Keratinocyte (primary cell): Measurements from ENCODE around the gene METTL2A. TPM values are rescaled to one million over a fixed set of nuclear protein-coding genes. Genes with fewer than 3 reads are reported as not detected.
A peak's percentile ranks its signal among the peaks of the same experiment; 100 is the strongest.
"Not testable (repeated sequence)": the region's sequence is repeated elsewhere in the genome, so short reads cannot be mapped to it uniquely, and the experiment has no call there.

Experiments used
- DNase-seq: peaks from one replicate; pipeline ENCODE4 v3.0.0-alpha.2; 2011; ENCODE audit warnings: low read depth, missing footprints, low spot score
- FAIRE-seq: peaks from 2 replicates; lab custom pipeline; 2011; peaks lifted over from hg19 to GRCh38; lab: Jason Lieb, UNC
- H2AFZ ChIP-seq: 2 replicates; pipeline ENCODE4 v1.6.0; 2012; ENCODE audit warnings: low read length, control low read depth, inconsistent platforms; ENCODE audit not compliant: control insufficient read depth
- H3K27ac ChIP-seq: 2 replicates; pipeline ENCODE4 v1.5.1; 2011; ENCODE audit warnings: low read length; ENCODE audit not compliant: control insufficient read depth, insufficient read depth
- H3K27me3 ChIP-seq: 3 replicates; pipeline ENCODE4 v1.6.0; 2011; ENCODE audit warnings: low read length; ENCODE audit not compliant: control insufficient read depth, insufficient read depth; ENCODE audit errors: extremely low read depth
- H3K36me3 ChIP-seq, 2 experiments: 2 replicates in 1 of 2; 3 replicates in 1 of 2; pipeline ENCODE4 v1.5.1; 2011; ENCODE audit warnings: low read length in 2 of 2, mild to moderate bottlenecking in 1 of 2; ENCODE audit not compliant: control insufficient read depth in 2 of 2, insufficient read depth in 2 of 2; ENCODE audit errors: extremely low read depth in 1 of 2
- H3K4me1 ChIP-seq: 3 replicates; pipeline ENCODE4 v1.5.1; 2011; ENCODE audit warnings: low read length; ENCODE audit not compliant: control insufficient read depth, insufficient read depth; ENCODE audit errors: extremely low read depth
- H3K4me2 ChIP-seq: 3 replicates; pipeline ENCODE4 v1.6.0; 2011; ENCODE audit warnings: low read depth, low read length; ENCODE audit not compliant: control insufficient read depth, insufficient read depth; ENCODE audit errors: extremely low read depth
- H3K4me3 ChIP-seq, 3 experiments: fragments of 200-600 bp in 1 of 3; sonication (generic) in 1 of 3; 2 replicates in 2 of 3; 3 replicates in 1 of 3; pipeline ENCODE4 v1.5.1; 2011 to 2016; ENCODE audit warnings: low read length in 3 of 3, mild to moderate bottlenecking in 3 of 3, control low read depth in 2 of 3, inconsistent platforms in 1 of 3, low read depth in 1 of 3, mixed read lengths in 1 of 3, mixed run types in 1 of 3, moderate library complexity in 1 of 3; ENCODE audit not compliant: control insufficient read depth in 2 of 3, insufficient read depth in 2 of 3; ENCODE audit errors: extremely low read depth in 1 of 3
- H3K79me2 ChIP-seq: 2 replicates; pipeline ENCODE4 v1.6.0; 2012; ENCODE audit warnings: low read length; ENCODE audit not compliant: control insufficient read depth, insufficient read depth
- H3K9ac ChIP-seq: 3 replicates; pipeline ENCODE4 v1.6.0; 2011; ENCODE audit warnings: low read length; ENCODE audit not compliant: control insufficient read depth, insufficient read depth; ENCODE audit errors: extremely low read depth
- H3K9me1 ChIP-seq: 3 replicates; pipeline ENCODE4 v1.6.0; 2011; ENCODE audit warnings: low read length; ENCODE audit not compliant: control insufficient read depth, insufficient read depth; ENCODE audit errors: extremely low read depth
- H3K9me3 ChIP-seq: 2 replicates; pipeline ENCODE4 v1.5.1; 2012; ENCODE audit warnings: low read depth, low read length; ENCODE audit not compliant: control insufficient read depth
- H4K20me1 ChIP-seq: 3 replicates; pipeline ENCODE4 v1.6.0; 2011; ENCODE audit warnings: low read length; ENCODE audit not compliant: control insufficient read depth, insufficient read depth; ENCODE audit errors: extremely low read depth
- CTCF ChIP-seq, 3 experiments: IDR thresholded peaks in 1 of 3; conservative IDR thresholded peaks in 1 of 3; optimal IDR thresholded peaks in 1 of 3; 2 replicates in 2 of 3; 3 replicates in 1 of 3; pipeline versions ENCODE3 to v1.5.1; 2011; ENCODE audit warnings: low read length in 3 of 3, mild to moderate bottlenecking in 3 of 3, moderate library complexity in 2 of 3, control low read depth in 1 of 3, inconsistent platforms in 1 of 3; ENCODE audit not compliant: insufficient read depth in 2 of 3; ENCODE audit errors: extremely low read depth in 1 of 3
- EZH2 ChIP-seq: IDR thresholded peaks from one replicate; pipeline ENCODE4 v1.6.1; 2012; ENCODE audit warnings: inconsistent platforms, mild to moderate bottlenecking, low read length, moderate library complexity
- dilution Hi-C: fragments of 300-500 bp; cut with MboI; formaldehyde crosslinking; loops from one replicate; pipeline ENCODE4 v1.7.0; 2020; ENCODE audit warnings: low sequenced_read_pairs; ENCODE audit not compliant: extremely low pct_ligation_motif_present
- polyA plus RNA-seq, 5 experiments: library from polyadenylated mRNA; depleted of rRNA in 3 of 5; stranded (reverse) in 3 of 5; stranded (forward) in 1 of 5; unstranded in 1 of 5; fragments of >200 nt; gene quantifications; 1 replicate in 1 of 5; 2 replicates in 3 of 5; 3 replicates in 1 of 5; pipeline versions ENCODE4 v1.2.1 to v1.2.3, GENCODE V29; 2011 to 2012; ENCODE audit warnings: missing spikeins in 2 of 5, low read depth in 1 of 5, low replicate concordance in 1 of 5

The METTL2A gene
- polyA plus RNA-seq, 1 donor (not counting 4 experiments of a cell fraction or from before 2014, with no cell fraction given) = 22.2 TPM

- Histone ChIP-seq H3K27ac (peak overlapping the region; percentile 14), H3K79me2 (peaks cover 32% of the 10 kb centered on the region), H2AFZ (peak overlapping the region; percentile 3), H3K4me3 (peak overlapping the region; percentile 58 to 64 (median 61)), H3K9ac (peak overlapping the region; percentile 66), H3K4me2 (peak overlapping the region; percentile 75)
- H3K4me1 ChIP-seq, H3K9me1 ChIP-seq, H4K20me1 ChIP-seq, dilution Hi-C loops, H3K27me3 ChIP-seq, FAIRE-seq, H3K36me3 ChIP-seq, H3K9me3 ChIP-seq, DNase-seq: not testable (repeated sequence)
These were observed 54.2 kb downstream of the METTL2A start for GRCh38 chr17:62477718-62478408.

DNA sequence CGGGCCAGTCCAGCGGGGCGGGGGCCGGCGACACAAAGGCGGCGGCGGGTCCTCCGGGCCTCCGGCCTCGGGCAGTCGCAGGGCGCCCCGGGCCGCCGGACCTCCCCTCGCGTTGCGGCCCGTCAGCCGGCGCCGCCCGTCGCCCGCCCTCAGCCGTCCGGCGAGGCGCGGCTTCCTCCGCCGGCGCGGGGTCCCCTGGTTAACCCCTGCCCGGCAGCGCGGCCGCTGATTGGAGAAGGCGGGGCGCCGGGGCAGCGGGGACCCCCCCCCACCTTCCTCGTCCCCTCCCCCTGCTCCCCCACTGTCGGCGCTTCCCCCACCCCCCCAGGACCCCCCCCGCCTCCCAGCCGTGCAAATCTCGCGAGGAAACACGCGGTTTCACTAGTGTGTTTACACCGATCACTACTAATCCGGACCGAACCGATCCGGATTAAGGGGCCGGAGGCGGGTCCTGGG lies 54.8 kb downstream of the METTL2A start, which contains the start of gene TLK2:
Gene TLK2, plus strand, starts transcription at position 402 of the 456 bp plus-strand sequence. CDS start 2,301 bp downstream, outside the sequence.
- Histone ChIP-seq H3K4me3 (peak within 1 kb of the TSS; percentile 58 to 81 (median 76)), H4K20me1 (no peaks in the 10 kb centered on the region), H2AFZ (peak within 1 kb of the TSS; percentile 3), H3K4me1 (no peaks in the 10 kb centered on the region), H3K27me3 (no peaks in the 10 kb centered on the region), H3K9me1 (no peaks in the 10 kb centered on the region), H3K4me2 (peak within 1 kb of the TSS; percentile 75), H3K79me2 (peaks cover 36% of the 10 kb centered on the region), H3K9me3 (no peaks in the 10 kb centered on the region), H3K27ac (peak within 1 kb of the TSS; percentile 78), H3K36me3 (no peaks in the 10 kb centered on the region), H3K9ac (peak within 1 kb of the TSS; percentile 87)
- TF ChIP-seq EZH2 (no peak), CTCF (optimal IDR thresholded peaks at IDR 0.05 in 1 of 3, IDR thresholded peaks at IDR 0.05 in 1 of 3, conservative IDR thresholded peaks at IDR 0.05 in 1 of 3; ENCODE audit: extremely low read depth in 1 of 3, insufficient read depth in 2 of 3, low read length in 3 of 3) (no peak)
- FAIRE-seq = no peak
- dilution Hi-C loops = no loop called here
- no peak for DNase-seq

GRCh38 chr17:62478880-62479638 lies 55.4 kb downstream of the METTL2A start:
- H3K9me1 ChIP-seq, H3K36me3 ChIP-seq, H4K20me1 ChIP-seq, H2AFZ ChIP-seq, H3K27me3 ChIP-seq, dilution Hi-C loops, H3K9me3 ChIP-seq, DNase-seq, H3K4me2 ChIP-seq, FAIRE-seq, H3K4me1 ChIP-seq: not testable (repeated sequence)
- H3K27ac ChIP-seq = peak overlapping the region; percentile 78
- peak overlapping the region; percentile 58 to 81 (median 76) for H3K4me3 ChIP-seq
- peaks cover 40% of the 10 kb centered on the region for H3K79me2 ChIP-seq
- peak overlapping the region; percentile 87 for H3K9ac ChIP-seq

GRCh38 chr17:62479639-62480258 lies 56.1 kb downstream of the METTL2A start:
- H4K20me1 ChIP-seq, dilution Hi-C loops, H3K9me3 ChIP-seq, H3K4me1 ChIP-seq, H2AFZ ChIP-seq, DNase-seq, H3K36me3 ChIP-seq, H3K9me1 ChIP-seq, H3K27me3 ChIP-seq: not testable (repeated sequence)
- peak; percentile 26 for FAIRE-seq
- Histone ChIP-seq H3K79me2 (peaks cover 42% of the 10 kb centered on the region), H3K4me3 (peak overlapping the region; percentile 58 to 81 (median 76)), H3K27ac (peak overlapping the region; percentile 78), H3K9ac (peak overlapping the region; percentile 87), H3K4me2 (peak overlapping the region; percentile 67)
